HG03521 (cell line): ENCODE data around the gene CDYL.
"Not testable (repeated sequence)": the region's sequence is repeated elsewhere in the genome, so short reads cannot be mapped to it uniquely, and the experiment has no call there.

Source experiments
- ATAC-seq: cut with Tn5 transposase; IDR thresholded peaks from one replicate; pipeline ENCODE4 v1.9.1; 2021; ENCODE audit warnings: mild to moderate bottlenecking, moderate library complexity; ENCODE audit not compliant: unreplicated experiment

Gene CDYL

DNA sequence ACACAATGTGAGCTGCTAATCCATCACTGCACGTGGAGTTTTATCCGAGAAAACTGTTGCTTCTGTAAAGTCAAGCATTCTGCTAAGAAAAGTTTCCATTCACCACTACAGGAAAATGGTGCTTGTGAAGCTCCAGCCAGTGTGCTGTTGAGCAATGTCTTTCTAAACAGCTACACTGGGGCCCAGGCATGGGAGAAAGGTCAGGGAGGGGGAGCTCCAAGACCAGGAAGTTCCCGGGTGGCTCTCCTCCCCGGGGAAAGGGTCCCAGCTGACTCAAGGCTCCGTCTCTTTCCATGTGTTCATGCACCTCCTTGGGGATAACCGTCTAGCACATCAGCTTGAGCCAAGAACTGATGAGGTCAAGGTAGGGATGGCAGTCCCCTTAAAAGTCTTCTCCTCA, 207.1 kb downstream of the CDYL start:
- ATAC-seq, result no peak

DNA sequence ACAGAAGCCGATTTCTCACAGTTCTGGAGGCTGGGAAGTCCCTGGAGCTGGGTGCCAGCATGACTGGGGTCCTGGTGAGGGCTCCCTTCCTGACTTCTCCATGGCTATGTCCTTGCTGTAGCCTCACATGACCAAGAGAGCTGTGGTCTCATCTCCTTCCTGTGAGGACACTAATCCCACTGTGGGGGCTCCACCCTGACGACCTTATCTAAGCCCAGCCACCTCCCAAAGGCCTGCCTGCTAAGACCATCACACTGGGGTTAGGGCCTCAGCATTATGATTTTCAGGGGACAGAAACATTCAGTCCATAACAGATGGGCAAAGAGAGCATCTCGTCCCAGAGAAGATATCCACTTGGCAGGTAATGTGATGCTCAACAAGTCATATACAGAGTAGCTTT, 210.8 kb downstream of the CDYL start:
- ATAC-seq, result no peak

DNA sequence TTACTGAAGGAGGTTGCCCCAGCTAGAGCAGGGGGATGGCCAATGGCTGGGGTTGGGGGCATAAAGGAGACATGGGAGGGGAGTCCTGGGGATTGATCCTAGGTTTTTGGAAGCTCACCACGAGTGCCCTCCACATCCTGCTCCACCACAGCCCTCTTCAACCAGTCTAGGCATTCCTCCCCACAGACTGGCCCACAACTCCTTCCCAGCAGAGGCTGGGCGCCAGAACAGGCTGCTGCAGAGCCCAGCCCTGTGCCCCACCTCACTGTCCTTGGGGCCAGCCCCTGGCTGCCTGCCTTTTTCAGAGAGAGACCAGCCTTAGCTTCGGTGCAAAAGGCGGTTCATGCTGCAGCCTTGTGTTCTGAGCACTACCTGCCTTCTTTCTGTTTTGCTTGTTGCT, 211.2 kb downstream of the CDYL start:
- ATAC-seq, result no peak

DNA sequence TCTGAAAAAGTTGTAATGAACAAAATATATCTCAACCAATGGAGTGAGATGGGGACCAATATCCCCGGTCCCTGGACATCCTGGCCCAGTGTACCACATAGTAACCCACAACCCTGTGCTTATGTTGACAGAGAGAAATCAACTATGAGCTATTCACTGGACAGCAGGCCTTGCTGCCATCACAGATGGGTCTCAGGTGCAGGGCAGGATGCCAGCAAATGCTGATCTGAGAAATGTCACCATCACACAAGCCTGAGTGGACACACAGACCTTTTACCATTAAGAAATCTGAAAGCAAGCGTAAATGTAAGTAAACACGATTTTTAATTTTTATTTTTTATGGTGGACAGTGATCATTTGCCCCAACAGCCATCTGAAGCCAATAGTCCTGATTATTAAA, 218.5 kb downstream of the CDYL start:
- no peak for ATAC-seq

DNA sequence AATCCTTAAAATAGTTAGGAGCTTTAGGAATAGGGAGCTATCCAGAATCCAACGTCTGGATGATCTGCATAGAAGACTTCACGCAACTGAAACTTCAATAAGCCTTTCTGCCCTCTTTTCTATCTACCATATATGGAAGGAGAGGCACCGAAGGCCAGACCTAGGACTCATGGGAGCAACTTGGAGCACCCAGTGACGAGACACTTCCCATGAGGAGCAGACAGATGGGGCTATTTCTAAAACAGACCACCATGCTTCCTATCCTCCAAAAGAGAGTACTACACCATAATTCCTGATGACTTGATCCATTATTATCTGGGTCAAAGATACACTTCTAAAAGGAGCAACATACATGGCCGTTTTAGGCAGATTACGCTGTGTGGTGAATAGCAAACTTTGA, 221.7 kb downstream of the CDYL start:
- no peak for ATAC-seq

DNA sequence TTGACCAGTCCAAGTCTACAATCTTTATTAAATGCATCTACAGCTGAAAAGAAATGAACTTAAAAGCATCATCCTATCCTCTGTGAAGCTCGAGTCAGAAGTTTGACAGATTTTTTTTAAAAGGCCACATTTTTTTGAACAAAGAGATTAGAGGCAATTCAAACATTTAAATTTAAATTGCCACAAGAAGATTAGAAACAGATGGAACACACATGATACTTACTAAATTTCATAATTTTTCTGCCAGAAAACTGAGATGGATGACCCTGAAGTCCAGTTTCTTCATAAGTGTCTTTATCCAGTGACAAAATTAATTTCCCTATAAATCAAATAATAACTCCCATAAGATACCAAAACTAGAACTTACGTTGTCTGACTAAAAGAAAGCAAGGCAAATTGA, 223.4 kb downstream of the CDYL start:
- no peak for ATAC-seq

DNA sequence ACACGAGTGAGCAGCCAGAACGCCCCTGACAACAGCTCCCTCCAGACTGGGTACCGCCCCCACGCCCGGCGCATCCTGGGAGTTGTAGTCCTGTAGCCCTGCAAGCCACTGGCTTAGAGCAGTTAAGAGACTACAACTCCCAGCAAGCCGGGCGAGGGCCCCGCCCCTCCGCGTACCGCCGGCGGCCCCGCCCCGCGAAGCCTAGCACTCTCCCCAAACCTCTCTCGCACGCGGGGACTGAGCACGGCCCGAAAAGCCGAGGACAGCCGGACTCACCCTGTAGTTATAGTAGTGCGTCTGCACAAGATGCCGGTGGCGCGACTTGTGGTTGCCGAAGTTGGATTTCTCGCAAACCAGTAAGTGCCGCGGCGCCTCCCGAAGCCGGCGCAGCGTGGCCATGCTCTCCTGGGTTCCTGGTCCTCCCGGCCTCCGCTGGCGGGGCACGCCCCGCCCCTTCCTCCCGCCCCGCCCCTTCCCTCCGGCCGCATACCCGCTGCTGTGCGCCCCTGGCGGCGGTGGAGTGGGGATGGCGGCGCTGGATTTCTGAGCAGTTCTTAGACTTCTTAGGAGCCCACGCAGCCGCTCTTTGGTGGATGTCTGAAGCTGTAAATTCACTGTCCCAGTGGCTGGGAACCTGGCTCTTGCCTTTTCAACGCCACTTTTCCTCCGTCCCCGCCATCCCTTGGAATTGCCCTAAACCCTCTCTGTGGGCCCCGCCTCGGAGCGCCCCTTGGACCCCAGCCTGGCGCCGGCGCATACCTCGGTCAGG, 227.6 kb downstream of the CDYL start, which contains the start of gene RPP40:
Gene RPP40, minus strand, starts transcription at position 434 of the 769 bp plus-strand sequence. Its CDS starts 35 bp downstream, at position 399.
- peak; percentile 93 for ATAC-seq

DNA sequence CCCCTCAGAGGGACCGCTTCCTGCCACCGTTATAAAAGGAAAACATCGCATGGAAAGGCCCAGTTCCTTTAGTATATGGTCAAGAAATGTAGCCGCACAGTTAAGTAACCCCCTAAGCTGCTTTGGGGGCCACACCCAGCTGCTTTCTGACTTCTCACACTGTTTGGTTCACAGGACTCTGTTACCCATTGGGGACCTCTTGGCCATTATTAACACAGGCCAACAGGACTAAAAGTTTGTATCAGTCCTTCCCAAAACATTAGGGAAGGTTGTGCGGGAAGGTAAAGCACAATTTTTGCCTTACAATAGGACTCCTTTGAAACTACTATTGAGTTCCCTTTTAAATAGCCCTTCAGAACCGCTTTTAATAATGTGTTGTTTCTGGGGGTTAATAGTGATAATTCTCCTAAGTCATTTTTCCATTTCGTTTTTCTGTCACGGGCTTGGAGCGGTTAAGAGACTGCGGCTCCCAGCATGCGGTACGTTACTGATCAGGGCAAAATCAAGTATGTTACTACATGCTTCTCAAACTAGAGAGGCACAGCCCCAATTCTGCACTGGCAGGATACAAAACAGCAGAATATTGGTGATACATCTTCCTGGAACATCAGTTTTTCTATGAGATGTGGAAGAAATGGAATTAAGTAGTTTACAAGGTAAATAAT, 228.3 kb downstream of the CDYL start:
- ATAC-seq, result peak; percentile 0

DNA sequence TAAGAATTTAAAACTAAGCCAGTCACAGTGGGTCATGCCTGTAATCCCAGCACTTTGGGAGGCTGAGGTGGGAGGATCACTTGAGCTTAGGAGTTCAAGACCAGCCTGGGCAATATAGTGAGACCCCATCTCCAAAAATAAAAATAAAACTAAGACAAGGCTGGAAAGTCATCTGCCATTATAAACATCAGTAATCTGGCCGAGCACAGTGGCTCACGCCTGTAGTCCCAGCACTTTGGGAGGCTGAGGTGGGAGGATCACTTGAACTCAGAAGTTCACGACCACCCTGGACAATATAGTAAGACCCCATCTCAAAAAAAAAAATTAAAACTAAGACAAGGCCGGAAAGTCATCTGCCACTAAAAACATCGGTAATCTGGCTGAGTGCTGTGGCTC, 228.8 kb downstream of the CDYL start:
- ATAC-seq, result not testable (repeated sequence)
